K562 (cell line): Measurements from ENCODE around the gene BORCS5. TPM values are rescaled to one million over a fixed set of nuclear protein-coding genes. Genes with fewer than 3 reads are reported as not detected.

Source experiments
- ATAC-seq: fragments of 200-7000 bp; cut with Tn5 transposase; 3 replicates; pipeline ENCODE4 v1.9.1; 2020; ENCODE audit warnings: moderate library complexity
- BruUV-seq: library from RNA; stranded (reverse); fragments of 400-500 nt; replicated peaks from 2 replicates; lab custom pipeline; 2021; lab: Mats Ljungman, UMichigan
- CTCF ChIA-PET: fragments of 300-600 bp; formaldehyde crosslinking; extraction: SDS; loops from one replicate; lab custom pipeline; 2021; ENCODE audit warnings: low intra/inter-chr PET ratio; lab: Yijun Ruan, JAX
- POLR2A ChIA-PET: fragments of 300-600, 350-650 bp; sonication (Branson Sonifier 250); formaldehyde crosslinking; extraction: SDS; loops from one replicate; lab custom pipeline; 2021; ENCODE audit warnings: antibody characterized with exemption, inconsistent platforms; lab: Yijun Ruan, JAX
- DNase-seq, 4 experiments: peaks; one replicate each; pipeline versions ENCODE4 v3.0.0 to v3.0.0-alpha.2; 2011 to 2018; ENCODE audit warnings: low spot score in 3 of 4, mixed read lengths in 3 of 4; ENCODE audit errors: extremely low read depth in 1 of 4
- FAIRE-seq: peaks from 2 replicates; lab custom pipeline; 2011; peaks lifted over from hg19 to GRCh38; lab: Jason Lieb, UNC
- H2AFZ ChIP-seq: 2 replicates; pipeline ENCODE4 v1.6.0; 2011; ENCODE audit warnings: low read depth, low read length, control low read depth, inconsistent platforms
- H3K27ac ChIP-seq: fragments of 200-600 bp; 3 replicates; pipeline ENCODE4 v1.8.0; 2011; ENCODE audit warnings: low read depth, mild to moderate bottlenecking, control low read depth, inconsistent platforms, low read length, moderate library complexity, mixed read lengths; ENCODE audit errors: extremely low read depth
- H3K27me3 ChIP-seq, 2 experiments: fragments of 300-600 bp in 1 of 2; 2 replicates in 1 of 2; 3 replicates in 1 of 2; pipeline versions ENCODE4 v1.6.0 to v1.8.0; 2011; ENCODE audit warnings: inconsistent platforms in 2 of 2, low read length in 2 of 2, mild to moderate bottlenecking in 1 of 2, mixed read lengths in 1 of 2, moderate library complexity in 1 of 2; ENCODE audit not compliant: control insufficient read depth in 2 of 2, insufficient read depth in 2 of 2
- H3K36me3 ChIP-seq: fragments of 300-600 bp; 3 replicates; pipeline ENCODE4 v1.8.0; 2011; ENCODE audit warnings: mild to moderate bottlenecking, low read length, inconsistent platforms; ENCODE audit not compliant: control insufficient read depth, insufficient read depth
- H3K4me1 ChIP-seq, 2 experiments: fragments of 200-600 bp in 1 of 2; replicated peaks in 1 of 2; 2 replicates in 1 of 2; 3 replicates in 1 of 2; pipeline versions ENCODE4 v1.5.1 to v1.8.0; 2011; ENCODE audit warnings: inconsistent platforms in 2 of 2, low read length in 2 of 2, mild to moderate bottlenecking in 1 of 2, mixed read lengths in 1 of 2, moderate library complexity in 1 of 2; ENCODE audit not compliant: control insufficient read depth in 2 of 2, insufficient read depth in 2 of 2
- H3K4me2 ChIP-seq: 2 replicates; pipeline ENCODE4 v1.6.1; 2011; ENCODE audit warnings: low read length, control low read depth, inconsistent platforms, mixed read lengths; ENCODE audit not compliant: insufficient read depth
- H3K4me3 ChIP-seq: fragments of 200-600 bp; sonication (generic), shearing (Covaris generic); 2 replicates; pipeline ENCODE4 v1.5.1; 2016; ENCODE audit warnings: control low read depth, inconsistent platforms
- H3K79me2 ChIP-seq: fragments of 200-600 bp; 3 replicates; pipeline ENCODE4 v1.8.0; 2011; ENCODE audit warnings: low read length, inconsistent platforms; ENCODE audit not compliant: control insufficient read depth, insufficient read depth
- H3K9ac ChIP-seq, 2 experiments: 2 replicates each; pipeline versions ENCODE4 v1.6.0 to v1.6.1; 2011; ENCODE audit warnings: low read depth in 2 of 2, low read length in 2 of 2, control low read depth in 1 of 2, inconsistent platforms in 1 of 2, mild to moderate bottlenecking in 1 of 2, mixed read lengths in 1 of 2; ENCODE audit not compliant: insufficient read depth in 1 of 2
- H3K9me1 ChIP-seq: one replicate; pipeline ENCODE4 v1.6.0; 2011; ENCODE audit warnings: inconsistent platforms, mild to moderate bottlenecking, low read length, moderate library complexity; ENCODE audit not compliant: control insufficient read depth, insufficient read depth
- H3K9me3 ChIP-seq: replicated peaks from 2 replicates; pipeline ENCODE4 v1.5.1; 2011; ENCODE audit warnings: low read depth, low read length, inconsistent platforms; ENCODE audit not compliant: control insufficient read depth, insufficient read depth
- H4K20me1 ChIP-seq: replicated peaks from 2 replicates; pipeline ENCODE4 v1.6.1; 2011; ENCODE audit warnings: low read length, inconsistent platforms, mixed read lengths; ENCODE audit not compliant: control insufficient read depth, insufficient read depth
- FOXJ2 ChIP-seq: fragments of 200-800 bp; sonication (Bioruptor generic); IDR thresholded peaks from 2 replicates; pipeline ENCODE4 v1.6.1; 2016; ENCODE audit warnings: missing genetic modification characterization, missing compliant biosample characterization
- KLF16 ChIP-seq: IDR thresholded peaks from 2 replicates; pipeline ENCODE4 v1.6.1; 2016; ENCODE audit warnings: antibody characterized with exemption
- NCOA1 ChIP-seq: fragments of 450-650 bp; IDR thresholded peaks from 2 replicates; pipeline ENCODE4 v1.6.1; 2016; ENCODE audit warnings: low read depth
- RFX1 ChIP-seq: fragments of 450-650 bp; IDR thresholded peaks from 2 replicates; pipeline ENCODE4 v1.6.1; 2016; ENCODE audit warnings: mild to moderate bottlenecking, moderate library complexity
- TAF15 ChIP-seq: fragments of 200-400 bp; formaldehyde crosslinking; IDR thresholded peaks from 2 replicates; pipeline ENCODE4 v1.6.1; 2017; ENCODE audit warnings: mild to moderate bottlenecking, low read depth, low read length, moderate library complexity
- TBL1XR1 ChIP-seq, 2 experiments: IDR thresholded peaks; 2 replicates each; pipeline ENCODE4 v1.6.1; 2012; ENCODE audit warnings: improper control_type of control experiment in 2 of 2, low read length in 2 of 2, mild to moderate bottlenecking in 1 of 2
- XRCC4 ChIP-seq: IDR thresholded peaks from one replicate; pipeline ENCODE4 v1.6.1; 2011; ENCODE audit not compliant: insufficient read depth, insufficient read length; ENCODE audit errors: extremely low read depth
- ZNF232 ChIP-seq: sonication (generic); formaldehyde crosslinking; IDR thresholded peaks from 2 replicates; pipeline ENCODE4 v1.8.0; 2022; ENCODE audit warnings: mild to moderate bottlenecking, missing genetic modification reagents
- ZNF431 ChIP-seq: sonication (generic); formaldehyde crosslinking; IDR thresholded peaks from 2 replicates; pipeline ENCODE4 v1.8.0; 2022; ENCODE audit warnings: mild to moderate bottlenecking, missing genetic modification reagents
- ZNF507 ChIP-seq: conservative IDR thresholded peaks from 2 replicates; pipeline ENCODE4 v1.6.1; 2017; ENCODE audit warnings: missing genetic modification characterization, missing compliant biosample characterization
- ZNF695 ChIP-seq: fragments of 450-650 bp; formaldehyde crosslinking; IDR thresholded peaks from 2 replicates; pipeline ENCODE4 v1.4.0; 2020; ENCODE audit warnings: mild to moderate bottlenecking, moderate library complexity
- WGBS: fragments of 100-300 bp; shearing (Covaris generic); methylation state at CpG from one replicate; pipeline ENCODE4 v1.1.6; 2016; ENCODE audit warnings: low coverage, mixed read lengths; ENCODE audit not compliant: insufficient coverage; ENCODE audit errors: missing lambda C conversion rate; 5-methylcytosine and 5-hydroxymethylcytosine counted together
- in situ Hi-C: fragments of 300-500 bp; cut with MboI; formaldehyde crosslinking; loops from 4 replicates; pipeline ENCODE4 v1.15.0; 2018; ENCODE audit warnings: inconsistent platforms, mixed read lengths
- intact Hi-C: fragments of 100-400 bp; cut with micrococcal nuclease; formaldehyde crosslinking; loops from 2 replicates; pipeline ENCODE4 v1.14.2; 2022
- polyA plus RNA-seq, 8 experiments: library from polyadenylated mRNA; depleted of rRNA in 4 of 8; stranded (reverse) in 5 of 8; unstranded in 3 of 8; fragments of >200 nt; fragmentation: Nextera tagmentation in 2 of 8; fragmentation: Illumina TruSeq in 1 of 8; extraction: Ambion mirVana in 2 of 8; extraction: Trizol in 1 of 8; gene quantifications; 2 replicates each; pipeline versions ENCODE4 v1.2.1 to v1.2.3, GENCODE V29; 2011 to 2014; ENCODE audit warnings: inconsistent platforms in 1 of 8, missing spikeins in 1 of 8
- total RNA-seq, 7 experiments: library from RNA; depleted of rRNA in 6 of 7; stranded (reverse); fragments of >200 nt in 6 of 7; fragmentation: Illumina TruSeq in 2 of 7; extraction: Trizol in 2 of 7; gene quantifications; 2 replicates each; pipeline versions ENCODE4 v1.2.1 to v1.2.3, GENCODE V29; 2011 to 2021; ENCODE audit warnings: low replicate concordance in 1 of 7
- TF ChIP-seq, protein P1 (sequence below): fragments of 250-450 bp; sonication (Bioruptor Pico); IDR thresholded peaks from 2 replicates; pipeline ENCODE4 v1.5.0; 2021
- TF ChIP-seq, protein P2 (sequence below), 2 experiments: IDR thresholded peaks in 1 of 2; conservative IDR thresholded peaks in 1 of 2; 2 replicates each; pipeline ENCODE4 v1.6.1; 2016; ENCODE audit warnings: low read depth in 2 of 2, mild to moderate bottlenecking in 1 of 2, missing compliant biosample characterization in 1 of 2, missing genetic modification characterization in 1 of 2, moderate library complexity in 1 of 2
- TF ChIP-seq, protein P3 (sequence below): fragments of 450-650 bp; IDR thresholded peaks from 2 replicates; pipeline ENCODE4 v1.6.1; 2016; ENCODE audit warnings: mild to moderate bottlenecking
- TF ChIP-seq, protein P4 (sequence below): sonication (generic); formaldehyde crosslinking; IDR thresholded peaks from 2 replicates; pipeline ENCODE4 v1.8.0; 2022; ENCODE audit warnings: missing genetic modification reagents, mild to moderate bottlenecking, borderline replicate concordance

BORCS5 gene
- total and polyA plus RNA-seq, 9 of the 15 experiments (the other 6 are each of a cell fraction or from before 2014, with no cell fraction given): 0.31 to 12.4 (median 6.6) TPM

DNA sequence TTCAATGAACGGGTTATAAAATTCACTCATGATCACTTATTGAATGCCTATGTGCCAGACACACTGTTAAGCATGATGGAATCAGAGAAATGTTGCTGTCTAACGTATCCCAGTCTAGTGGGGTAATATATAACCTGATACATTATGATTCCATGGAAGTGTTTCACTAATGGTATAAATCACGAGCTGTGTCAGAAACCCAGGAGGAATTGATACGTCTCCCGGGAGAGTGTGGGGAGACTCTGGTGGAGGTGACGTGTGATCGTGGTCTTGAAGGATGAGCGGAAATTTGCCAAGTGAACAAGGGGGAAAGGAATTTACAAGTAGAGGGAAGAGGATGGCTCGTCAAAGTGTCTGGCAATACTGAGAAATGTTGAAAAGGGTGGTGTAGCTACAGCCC, 33.3 kb upstream of the BORCS5 start:
- BruUV-seq: no TSS peak
- no peak for ATAC-seq
- no peak overlapping the region for H3K4me2 ChIP-seq

More for the DNA sequence above, 33.3 kb upstream of the BORCS5 start:
- FAIRE-seq (no peak), DNase-seq (no peak)
- 54% methylated on average over 8 of the region's 9 CpGs for WGBS
- H2AFZ ChIP-seq: no peak overlapping the region
- H3K9me3 ChIP-seq: no peaks in the 10 kb centered on the region
- H3K4me1 ChIP-seq: peaks cover 0 to 4% of the 10 kb centered on the region in 2 experiments; a peak in 1 of 5 replicates
- H3K9ac ChIP-seq: no peak overlapping the region
- no peaks in the 10 kb centered on the region for H3K27me3 ChIP-seq
- intact Hi-C loops (no loop called here), in situ Hi-C loops (no loop called here)
- H3K79me2 ChIP-seq: no peaks in the 10 kb centered on the region
- no peaks in the 10 kb centered on the region for H4K20me1 ChIP-seq
- no peaks in the 10 kb centered on the region for H3K9me1 ChIP-seq
- ChIA-PET POLR2A (interaction anchor here (0.6 kb wide), 1 partner anchor 163 kb away, joined by 3 read pairs; no protein-coding TSS in a partner anchor), CTCF (no interaction called here)
- H3K27ac ChIP-seq: no peak overlapping the region
- no peaks in the 10 kb centered on the region for H3K36me3 ChIP-seq
- TF ChIP-seq, protein P1, sequence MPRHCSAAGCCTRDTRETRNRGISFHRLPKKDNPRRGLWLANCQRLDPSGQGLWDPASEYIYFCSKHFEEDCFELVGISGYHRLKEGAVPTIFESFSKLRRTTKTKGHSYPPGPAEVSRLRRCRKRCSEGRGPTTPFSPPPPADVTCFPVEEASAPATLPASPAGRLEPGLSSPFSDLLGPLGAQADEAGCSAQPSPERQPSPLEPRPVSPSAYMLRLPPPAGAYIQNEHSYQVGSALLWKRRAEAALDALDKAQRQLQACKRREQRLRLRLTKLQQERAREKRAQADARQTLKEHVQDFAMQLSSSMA: no peak
- TF ChIP-seq ZNF695 (CRISPR knock-in tag) (no peak), FOXJ2 (no peak), ZNF507 (tag) (no peak), RFX1 (no peak), NCOA1 (no peak), ZNF232 (CRISPR knock-in tag) (no peak), KLF16 (no peak), XRCC4 (no peak), TAF15 (no peak), ZNF431 (CRISPR knock-in tag) (no peak), TBL1XR1 (IDR thresholded peaks at IDR 0.05; ENCODE audit: low read length in 2 of 2) (no peak)
- TF ChIP-seq, protein P2, sequence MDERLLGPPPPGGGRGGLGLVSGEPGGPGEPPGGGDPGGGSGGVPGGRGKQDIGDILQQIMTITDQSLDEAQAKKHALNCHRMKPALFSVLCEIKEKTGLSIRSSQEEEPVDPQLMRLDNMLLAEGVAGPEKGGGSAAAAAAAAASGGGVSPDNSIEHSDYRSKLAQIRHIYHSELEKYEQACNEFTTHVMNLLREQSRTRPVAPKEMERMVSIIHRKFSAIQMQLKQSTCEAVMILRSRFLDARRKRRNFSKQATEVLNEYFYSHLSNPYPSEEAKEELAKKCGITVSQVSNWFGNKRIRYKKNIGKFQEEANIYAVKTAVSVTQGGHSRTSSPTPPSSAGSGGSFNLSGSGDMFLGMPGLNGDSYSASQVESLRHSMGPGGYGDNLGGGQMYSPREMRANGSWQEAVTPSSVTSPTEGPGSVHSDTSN (CRISPR knock-in tag; IDR thresholded peaks at IDR 0.05; ENCODE audit: low read depth): no peak
- TF ChIP-seq, protein P2 (tag; conservative IDR thresholded peaks at IDR 0.05; ENCODE audit: low read depth): no peak
- TF ChIP-seq, protein P3, sequence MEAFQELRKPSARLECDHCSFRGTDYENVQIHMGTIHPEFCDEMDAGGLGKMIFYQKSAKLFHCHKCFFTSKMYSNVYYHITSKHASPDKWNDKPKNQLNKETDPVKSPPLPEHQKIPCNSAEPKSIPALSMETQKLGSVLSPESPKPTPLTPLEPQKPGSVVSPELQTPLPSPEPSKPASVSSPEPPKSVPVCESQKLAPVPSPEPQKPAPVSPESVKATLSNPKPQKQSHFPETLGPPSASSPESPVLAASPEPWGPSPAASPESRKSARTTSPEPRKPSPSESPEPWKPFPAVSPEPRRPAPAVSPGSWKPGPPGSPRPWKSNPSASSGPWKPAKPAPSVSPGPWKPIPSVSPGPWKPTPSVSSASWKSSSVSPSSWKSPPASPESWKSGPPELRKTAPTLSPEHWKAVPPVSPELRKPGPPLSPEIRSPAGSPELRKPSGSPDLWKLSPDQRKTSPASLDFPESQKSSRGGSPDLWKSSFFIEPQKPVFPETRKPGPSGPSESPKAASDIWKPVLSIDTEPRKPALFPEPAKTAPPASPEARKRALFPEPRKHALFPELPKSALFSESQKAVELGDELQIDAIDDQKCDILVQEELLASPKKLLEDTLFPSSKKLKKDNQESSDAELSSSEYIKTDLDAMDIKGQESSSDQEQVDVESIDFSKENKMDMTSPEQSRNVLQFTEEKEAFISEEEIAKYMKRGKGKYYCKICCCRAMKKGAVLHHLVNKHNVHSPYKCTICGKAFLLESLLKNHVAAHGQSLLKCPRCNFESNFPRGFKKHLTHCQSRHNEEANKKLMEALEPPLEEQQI: no peak
- TF ChIP-seq, protein P4, sequence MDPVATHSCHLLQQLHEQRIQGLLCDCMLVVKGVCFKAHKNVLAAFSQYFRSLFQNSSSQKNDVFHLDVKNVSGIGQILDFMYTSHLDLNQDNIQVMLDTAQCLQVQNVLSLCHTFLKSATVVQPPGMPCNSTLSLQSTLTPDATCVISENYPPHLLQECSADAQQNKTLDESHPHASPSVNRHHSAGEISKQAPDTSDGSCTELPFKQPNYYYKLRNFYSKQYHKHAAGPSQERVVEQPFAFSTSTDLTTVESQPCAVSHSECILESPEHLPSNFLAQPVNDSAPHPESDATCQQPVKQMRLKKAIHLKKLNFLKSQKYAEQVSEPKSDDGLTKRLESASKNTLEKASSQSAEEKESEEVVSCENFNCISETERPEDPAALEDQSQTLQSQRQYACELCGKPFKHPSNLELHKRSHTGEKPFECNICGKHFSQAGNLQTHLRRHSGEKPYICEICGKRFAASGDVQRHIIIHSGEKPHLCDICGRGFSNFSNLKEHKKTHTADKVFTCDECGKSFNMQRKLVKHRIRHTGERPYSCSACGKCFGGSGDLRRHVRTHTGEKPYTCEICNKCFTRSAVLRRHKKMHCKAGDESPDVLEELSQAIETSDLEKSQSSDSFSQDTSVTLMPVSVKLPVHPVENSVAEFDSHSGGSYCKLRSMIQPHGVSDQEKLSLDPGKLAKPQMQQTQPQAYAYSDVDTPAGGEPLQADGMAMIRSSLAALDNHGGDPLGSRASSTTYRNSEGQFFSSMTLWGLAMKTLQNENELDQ: no peak
- H3K4me3 ChIP-seq: no peak overlapping the region
